HepG2 (cell line): ENCODE data around the gene SLC25A36. TPM values are rescaled to one million over a fixed set of nuclear protein-coding genes. Genes with fewer than 3 reads are reported as not detected.

Experiments used
- ATAC-seq: fragments of 200-7000 bp; cut with Tn5 transposase; 3 replicates; pipeline ENCODE4 v1.9.1; 2020; ENCODE audit warnings: mild to moderate bottlenecking, moderate library complexity
- BruUV-seq: library from RNA; stranded (reverse); fragments of 400-500 nt; replicated peaks from 2 replicates; lab custom pipeline; 2021; lab: Mats Ljungman, UMichigan
- CTCF ChIA-PET: fragments of 300-600 bp; formaldehyde crosslinking; extraction: SDS; loops from one replicate; lab custom pipeline; 2021; ENCODE audit warnings: low total read pairs, inconsistent platforms, low intra/inter-chr PET ratio; lab: Yijun Ruan, JAX
- POLR2A ChIA-PET: fragments of 350-600 bp; sonication (Branson Sonifier 250); formaldehyde crosslinking; loops from one replicate; lab custom pipeline; 2020; ENCODE audit warnings: antibody characterized with exemption, inconsistent platforms; lab: Yijun Ruan, JAX
- DNase-seq: peaks from one replicate; pipeline ENCODE4 v3.0.0-alpha.2; 2015; ENCODE audit warnings: low spot score
- FAIRE-seq: peaks from 3 replicates; lab custom pipeline; 2011; peaks lifted over from hg19 to GRCh38; lab: Jason Lieb, UNC
- H2AFZ ChIP-seq: one replicate; pipeline ENCODE4 v1.6.1; 2011; ENCODE audit warnings: low read length, inconsistent platforms
- H3K27ac ChIP-seq: fragments of 300-600 bp; 3 replicates; pipeline ENCODE4 v1.8.0; 2011; ENCODE audit warnings: mixed run types, mild to moderate bottlenecking, mixed read lengths, low read length, inconsistent platforms; ENCODE audit not compliant: insufficient read depth; ENCODE audit errors: extremely low read length
- H3K27me3 ChIP-seq, 2 experiments: fragments of 200-600 bp in 1 of 2; 2 replicates in 1 of 2; 3 replicates in 1 of 2; pipeline versions ENCODE4 v1.6.0 to v1.8.0; 2011; ENCODE audit warnings: low read length in 2 of 2, mild to moderate bottlenecking in 2 of 2, moderate library complexity in 2 of 2, inconsistent platforms in 1 of 2; ENCODE audit not compliant: insufficient read depth in 2 of 2, control insufficient read depth in 1 of 2
- H3K36me3 ChIP-seq, 2 experiments: fragments of 200-600 bp in 1 of 2; replicated peaks in 1 of 2; 2 replicates in 1 of 2; 3 replicates in 1 of 2; pipeline versions ENCODE4 v1.5.1 to v1.8.0; 2011; ENCODE audit warnings: low read length in 2 of 2, inconsistent platforms in 1 of 2; ENCODE audit not compliant: insufficient read depth in 2 of 2, control insufficient read depth in 1 of 2
- H3K4me1 ChIP-seq: 2 replicates; pipeline ENCODE4 v1.5.1; 2012; ENCODE audit warnings: low read length, inconsistent platforms; ENCODE audit not compliant: insufficient read depth
- H3K4me2 ChIP-seq: 2 replicates; pipeline ENCODE4 v1.6.0; 2011; ENCODE audit warnings: low read depth, low read length, inconsistent platforms
- H3K4me3 ChIP-seq, 3 experiments: fragments of 200-600 bp in 1 of 3; sonication (generic), shearing (Covaris generic) in 1 of 3; replicated peaks in 1 of 3; 2 replicates each; pipeline ENCODE4 v1.5.1; 2011 to 2016; ENCODE audit warnings: low read length in 3 of 3, inconsistent platforms in 2 of 3, low read depth in 2 of 3, mild to moderate bottlenecking in 2 of 3, control low read depth in 1 of 3, mixed read lengths in 1 of 3; ENCODE audit not compliant: insufficient read depth in 1 of 3
- H3K79me2 ChIP-seq: one replicate; pipeline ENCODE4 v1.6.1; 2011; ENCODE audit warnings: low read length, inconsistent platforms; ENCODE audit not compliant: insufficient read depth
- H3K9ac ChIP-seq: 2 replicates; pipeline ENCODE4 v1.6.0; 2011; ENCODE audit warnings: mild to moderate bottlenecking, low read depth, low read length, inconsistent platforms; ENCODE audit not compliant: insufficient read depth
- H3K9me3 ChIP-seq: 2 replicates; pipeline ENCODE4 v1.5.1; 2012; ENCODE audit warnings: mild to moderate bottlenecking, low read length
- H4K20me1 ChIP-seq: 2 replicates; pipeline ENCODE4 v1.6.0; 2011; ENCODE audit warnings: inconsistent platforms, mild to moderate bottlenecking, low read length, moderate library complexity; ENCODE audit not compliant: insufficient read depth
- AGO1 ChIP-seq: fragments of 200-400 bp; formaldehyde crosslinking; IDR thresholded peaks from 2 replicates; pipeline ENCODE4 v1.6.1; 2017; ENCODE audit warnings: mild to moderate bottlenecking, low read depth, low read length, moderate library complexity; ENCODE audit not compliant: poor library complexity, severe bottlenecking
- HHEX ChIP-seq: IDR thresholded peaks from 2 replicates; pipeline ENCODE4 v1.6.1; 2016; ENCODE audit warnings: control low read depth
- IKZF1 ChIP-seq: fragments of 450-650 bp; IDR thresholded peaks from 2 replicates; pipeline ENCODE4 v1.7.1; 2016
- MXI1 ChIP-seq: IDR thresholded peaks from 3 replicates; pipeline ENCODE4 v1.6.1; 2012; ENCODE audit warnings: low read depth, low read length, inconsistent platforms, borderline replicate concordance
- ONECUT2 ChIP-seq: sonication (generic); formaldehyde crosslinking; IDR thresholded peaks from 2 replicates; pipeline ENCODE4 v1.4.0; 2020; ENCODE audit warnings: missing genetic modification reagents
- PAX8 ChIP-seq: sonication (generic); formaldehyde crosslinking; IDR thresholded peaks from 2 replicates; pipeline ENCODE4 v1.8.0; 2022; ENCODE audit warnings: mild to moderate bottlenecking, missing genetic modification reagents, borderline replicate concordance
- ZBTB20 ChIP-seq: sonication (generic); formaldehyde crosslinking; IDR thresholded peaks from 2 replicates; pipeline ENCODE4 v1.8.1; 2023; ENCODE audit warnings: missing genetic modification reagents, low read depth, mild to moderate bottlenecking, borderline replicate concordance
- ZNF343 ChIP-seq: sonication (generic); formaldehyde crosslinking; IDR thresholded peaks from 2 replicates; pipeline ENCODE4 v1.4.0; 2020; ENCODE audit warnings: mild to moderate bottlenecking, missing genetic modification reagents
- WGBS: methylation state at CpG from one replicate; pipeline ENCODE4 v1.1.6; 2017; ENCODE audit warnings: low lambda C conversion rate; 5-methylcytosine and 5-hydroxymethylcytosine counted together
- in situ Hi-C: cut with HindIII; loops from 2 replicates; pipeline ENCODE4 v1.10.0; 2017; ENCODE audit warnings: low pct_unique_long_range_greater_than_20kb; ENCODE audit not compliant: extremely low pct_ligation_motif_present
- intact Hi-C: fragments of 100-400 bp; cut with micrococcal nuclease; formaldehyde crosslinking; loops from one replicate; pipeline ENCODE4 v1.10.0; 2022; ENCODE audit not compliant: unreplicated experiment
- polyA plus RNA-seq, 8 experiments: library from polyadenylated mRNA; depleted of rRNA in 3 of 8; stranded (reverse) in 7 of 8; unstranded in 1 of 8; fragments of >200 nt; fragmentation: Illumina TruSeq in 4 of 8; extraction: Trizol in 4 of 8; gene quantifications; 2 replicates each; pipeline versions ENCODE4 v1.2.1 to v1.2.3, GENCODE V29; 2011 to 2016; ENCODE audit warnings: low read depth in 4 of 8, missing spikeins in 1 of 8, mixed read lengths in 1 of 8; ENCODE audit not compliant: insufficient read depth in 1 of 8
- total RNA-seq, 5 experiments: library from RNA; depleted of rRNA; stranded (reverse); fragments of >200 nt; fragmentation: Illumina TruSeq; extraction: Trizol; gene quantifications; 2 replicates each; pipeline ENCODE4 v1.2.3, GENCODE V29; 2016; ENCODE audit warnings: low read depth in 1 of 5
- TF ChIP-seq, protein P1 (sequence below): sonication (generic); formaldehyde crosslinking; IDR thresholded peaks from 2 replicates; pipeline ENCODE4 v1.5.1; 2020; ENCODE audit warnings: missing genetic modification reagents, mild to moderate bottlenecking, borderline replicate concordance
- TF ChIP-seq, protein P2 (sequence below): sonication (generic); formaldehyde crosslinking; IDR thresholded peaks from 2 replicates; pipeline ENCODE4 v1.4.0; 2020; ENCODE audit warnings: mild to moderate bottlenecking, missing genetic modification reagents, borderline replicate concordance
- TF ChIP-seq, protein P3 (sequence below): sonication (generic); formaldehyde crosslinking; IDR thresholded peaks from 2 replicates; pipeline ENCODE4 v1.5.1; 2020; ENCODE audit warnings: mild to moderate bottlenecking, missing genetic modification reagents
- TF ChIP-seq, protein P4 (sequence below): sonication (generic); formaldehyde crosslinking; IDR thresholded peaks from 2 replicates; pipeline ENCODE4 v1.4.0; 2020; ENCODE audit warnings: mild to moderate bottlenecking, missing genetic modification reagents

SLC25A36 gene
- total and polyA plus RNA-seq, 2 of the 13 experiments (the other 11 are each of a cell fraction or from before 2014, with no cell fraction given) = 30.6 to 85.6 TPM

DNA sequence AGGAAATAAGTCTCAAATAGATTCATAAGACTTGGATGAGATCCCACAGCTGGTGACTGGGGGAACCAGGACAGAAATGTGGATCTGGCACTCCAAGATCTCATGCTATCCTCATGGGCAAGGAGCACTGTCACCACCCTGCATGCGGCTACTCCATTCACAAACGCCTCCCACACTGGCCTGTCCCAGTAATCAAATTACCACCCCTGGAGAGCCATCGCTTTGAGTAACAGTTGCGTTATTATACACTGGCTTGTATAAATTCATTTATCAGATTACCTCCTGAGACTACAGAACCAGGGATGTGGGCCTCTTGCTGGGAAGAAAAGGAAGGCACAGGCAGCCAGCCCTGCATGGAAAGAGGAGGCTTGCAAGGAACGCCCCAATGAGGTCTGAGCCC lies 27.9 kb upstream of the SLC25A36 start:
- ChIA-PET CTCF (no interaction called here), POLR2A (no interaction called here)
- 52% methylated on average over 5 of the region's 5 CpGs for WGBS
- no TSS peak for BruUV-seq
- Histone ChIP-seq H3K36me3 (no peaks in the 10 kb centered on the region), H3K4me1 (peaks cover 36% of the 10 kb centered on the region), H3K27ac (no peak overlapping the region), H3K79me2 (no peaks in the 10 kb centered on the region), H3K4me3 (no peak overlapping the region), H3K4me2 (no peak overlapping the region), H3K9ac (no peak overlapping the region), H2AFZ (no peak overlapping the region), H3K27me3 (0 out of 5 replicates have a peak, but pooled peaks cover 0 to 16% of the 10 kb centered on the region in 2 experiments), H4K20me1 (no peaks in the 10 kb centered on the region), H3K9me3 (no peaks in the 10 kb centered on the region)
- intact Hi-C loops = loop anchor here (5.0 kb wide), 1 partner anchor 194 kb away; no protein-coding TSS in a partner anchor
- DNase-seq = no peak
- FAIRE-seq = no peak
- no peak for ATAC-seq
- in situ Hi-C loops = loop anchor here (10.0 kb wide), 1 partner anchor 281 kb away; no protein-coding TSS in a partner anchor
- TF ChIP-seq MXI1 (no peak), ONECUT2 (CRISPR knock-in tag) (no peak), HHEX (no peak), IKZF1 (no peak), AGO1 (no peak), ZBTB20 (CRISPR knock-in tag) (no peak), ZNF343 (CRISPR knock-in tag) (no peak), PAX8 (CRISPR knock-in tag) (no peak)
- TF ChIP-seq, protein P1, sequence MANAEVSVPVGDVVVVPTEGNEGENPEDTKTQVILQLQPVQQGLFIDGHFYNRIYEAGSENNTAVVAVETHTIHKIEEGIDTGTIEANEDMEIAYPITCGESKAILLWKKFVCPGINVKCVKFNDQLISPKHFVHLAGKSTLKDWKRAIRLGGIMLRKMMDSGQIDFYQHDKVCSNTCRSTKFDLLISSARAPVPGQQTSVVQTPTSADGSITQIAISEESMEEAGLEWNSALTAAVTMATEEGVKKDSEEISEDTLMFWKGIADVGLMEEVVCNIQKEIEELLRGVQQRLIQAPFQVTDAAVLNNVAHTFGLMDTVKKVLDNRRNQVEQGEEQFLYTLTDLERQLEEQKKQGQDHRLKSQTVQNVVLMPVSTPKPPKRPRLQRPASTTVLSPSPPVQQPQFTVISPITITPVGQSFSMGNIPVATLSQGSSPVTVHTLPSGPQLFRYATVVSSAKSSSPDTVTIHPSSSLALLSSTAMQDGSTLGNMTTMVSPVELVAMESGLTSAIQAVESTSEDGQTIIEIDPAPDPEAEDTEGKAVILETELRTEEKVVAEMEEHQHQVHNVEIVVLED (CRISPR knock-in tag) = no peak
- TF ChIP-seq, protein P2, sequence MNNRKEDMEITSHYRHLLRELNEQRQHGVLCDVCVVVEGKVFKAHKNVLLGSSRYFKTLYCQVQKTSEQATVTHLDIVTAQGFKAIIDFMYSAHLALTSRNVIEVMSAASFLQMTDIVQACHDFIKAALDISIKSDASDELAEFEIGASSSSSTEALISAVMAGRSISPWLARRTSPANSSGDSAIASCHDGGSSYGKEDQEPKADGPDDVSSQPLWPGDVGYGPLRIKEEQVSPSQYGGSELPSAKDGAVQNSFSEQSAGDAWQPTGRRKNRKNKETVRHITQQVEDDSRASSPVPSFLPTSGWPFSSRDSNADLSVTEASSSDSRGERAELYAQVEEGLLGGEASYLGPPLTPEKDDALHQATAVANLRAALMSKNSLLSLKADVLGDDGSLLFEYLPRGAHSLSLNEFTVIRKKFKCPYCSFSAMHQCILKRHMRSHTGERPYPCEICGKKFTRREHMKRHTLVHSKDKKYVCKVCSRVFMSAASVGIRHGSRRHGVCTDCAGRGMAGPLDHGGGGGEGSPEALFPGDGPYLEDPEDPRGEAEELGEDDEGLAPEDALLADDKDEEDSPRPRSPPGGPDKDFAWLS (CRISPR knock-in tag) = no peak
- TF ChIP-seq, protein P3, sequence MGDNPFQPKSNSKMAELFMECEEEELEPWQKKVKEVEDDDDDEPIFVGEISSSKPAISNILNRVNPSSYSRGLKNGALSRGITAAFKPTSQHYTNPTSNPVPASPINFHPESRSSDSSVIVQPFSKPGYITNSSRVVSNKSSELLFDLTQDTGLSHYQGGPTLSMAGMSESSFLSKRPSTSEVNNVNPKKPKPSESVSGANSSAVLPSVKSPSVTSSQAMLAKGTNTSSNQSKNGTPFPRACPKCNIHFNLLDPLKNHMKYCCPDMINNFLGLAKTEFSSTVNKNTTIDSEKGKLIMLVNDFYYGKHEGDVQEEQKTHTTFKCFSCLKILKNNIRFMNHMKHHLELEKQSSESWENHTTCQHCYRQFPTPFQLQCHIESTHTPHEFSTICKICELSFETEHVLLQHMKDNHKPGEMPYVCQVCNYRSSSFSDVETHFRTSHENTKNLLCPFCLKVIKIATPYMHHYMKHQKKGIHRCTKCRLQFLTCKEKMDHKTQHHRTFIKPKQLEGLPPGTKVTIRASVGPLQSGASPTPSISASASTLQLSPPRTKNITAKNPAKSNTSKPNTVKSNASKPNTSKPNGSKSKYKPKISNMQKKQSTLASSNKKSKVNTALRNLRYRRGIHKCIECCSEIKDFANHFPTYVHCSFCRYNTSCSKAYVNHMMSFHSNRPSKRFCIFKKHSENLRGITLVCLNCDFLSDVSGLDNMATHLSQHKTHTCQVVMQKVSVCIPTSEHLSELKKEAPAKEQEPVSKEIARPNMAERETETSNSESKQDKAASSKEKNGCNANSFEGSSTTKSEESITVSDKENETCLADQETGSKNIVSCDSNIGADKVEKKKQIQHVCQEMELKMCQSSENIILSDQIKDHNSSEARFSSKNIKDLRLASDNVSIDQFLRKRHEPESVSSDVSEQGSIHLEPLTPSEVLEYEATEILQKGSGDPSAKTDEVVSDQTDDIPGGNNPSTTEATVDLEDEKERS (CRISPR knock-in tag) = no peak
- TF ChIP-seq, protein P4, sequence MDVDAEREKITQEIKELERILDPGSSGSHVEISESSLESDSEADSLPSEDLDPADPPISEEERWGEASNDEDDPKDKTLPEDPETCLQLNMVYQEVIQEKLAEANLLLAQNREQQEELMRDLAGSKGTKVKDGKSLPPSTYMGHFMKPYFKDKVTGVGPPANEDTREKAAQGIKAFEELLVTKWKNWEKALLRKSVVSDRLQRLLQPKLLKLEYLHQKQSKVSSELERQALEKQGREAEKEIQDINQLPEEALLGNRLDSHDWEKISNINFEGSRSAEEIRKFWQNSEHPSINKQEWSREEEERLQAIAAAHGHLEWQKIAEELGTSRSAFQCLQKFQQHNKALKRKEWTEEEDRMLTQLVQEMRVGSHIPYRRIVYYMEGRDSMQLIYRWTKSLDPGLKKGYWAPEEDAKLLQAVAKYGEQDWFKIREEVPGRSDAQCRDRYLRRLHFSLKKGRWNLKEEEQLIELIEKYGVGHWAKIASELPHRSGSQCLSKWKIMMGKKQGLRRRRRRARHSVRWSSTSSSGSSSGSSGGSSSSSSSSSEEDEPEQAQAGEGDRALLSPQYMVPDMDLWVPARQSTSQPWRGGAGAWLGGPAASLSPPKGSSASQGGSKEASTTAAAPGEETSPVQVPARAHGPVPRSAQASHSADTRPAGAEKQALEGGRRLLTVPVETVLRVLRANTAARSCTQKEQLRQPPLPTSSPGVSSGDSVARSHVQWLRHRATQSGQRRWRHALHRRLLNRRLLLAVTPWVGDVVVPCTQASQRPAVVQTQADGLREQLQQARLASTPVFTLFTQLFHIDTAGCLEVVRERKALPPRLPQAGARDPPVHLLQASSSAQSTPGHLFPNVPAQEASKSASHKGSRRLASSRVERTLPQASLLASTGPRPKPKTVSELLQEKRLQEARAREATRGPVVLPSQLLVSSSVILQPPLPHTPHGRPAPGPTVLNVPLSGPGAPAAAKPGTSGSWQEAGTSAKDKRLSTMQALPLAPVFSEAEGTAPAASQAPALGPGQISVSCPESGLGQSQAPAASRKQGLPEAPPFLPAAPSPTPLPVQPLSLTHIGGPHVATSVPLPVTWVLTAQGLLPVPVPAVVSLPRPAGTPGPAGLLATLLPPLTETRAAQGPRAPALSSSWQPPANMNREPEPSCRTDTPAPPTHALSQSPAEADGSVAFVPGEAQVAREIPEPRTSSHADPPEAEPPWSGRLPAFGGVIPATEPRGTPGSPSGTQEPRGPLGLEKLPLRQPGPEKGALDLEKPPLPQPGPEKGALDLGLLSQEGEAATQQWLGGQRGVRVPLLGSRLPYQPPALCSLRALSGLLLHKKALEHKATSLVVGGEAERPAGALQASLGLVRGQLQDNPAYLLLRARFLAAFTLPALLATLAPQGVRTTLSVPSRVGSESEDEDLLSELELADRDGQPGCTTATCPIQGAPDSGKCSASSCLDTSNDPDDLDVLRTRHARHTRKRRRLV (CRISPR knock-in tag) = no peak
